Common myeloid progenitor, CD34-positive (primary cell): ENCODE measurements around the gene SLC35A3.
"Not testable (repeated sequence)": the region's sequence is repeated elsewhere in the genome, so short reads cannot be mapped to it uniquely, and the experiment has no call there.

Experiments used
- CTCF ChIA-PET: fragments of 350-600 bp; sonication (Branson Sonifier 250); formaldehyde crosslinking; loops from one replicate; lab custom pipeline; 2021; ENCODE audit warnings: antibody characterized with exemption; lab: Charles Lee
- POLR2A ChIA-PET: fragments of 350-600 bp; sonication (Branson Sonifier 250); formaldehyde crosslinking; loops from one replicate; lab custom pipeline; 2021; ENCODE audit warnings: antibody characterized with exemption; lab: Charles Lee
- DNase-seq, 3 donors: peaks; one replicate each; pipeline versions ENCODE4 v3.0.0 to v3.0.0-alpha.2; 2013
- H3K27ac ChIP-seq, 2 experiments: 1 replicate in 1 of 2; 2 replicates in 1 of 2; pipeline ENCODE4 v1.7.0; 2013; ENCODE audit warnings: inconsistent platforms in 2 of 2, low read length in 2 of 2, mild to moderate bottlenecking in 2 of 2, low read depth in 1 of 2, moderate library complexity in 1 of 2; ENCODE audit not compliant: severe bottlenecking in 2 of 2, insufficient read depth in 1 of 2, poor library complexity in 1 of 2
- H3K27me3 ChIP-seq, 5 experiments: replicated peaks in 2 of 5; 1 replicate in 3 of 5; 2 replicates in 2 of 5; pipeline versions ENCODE4 v1.6.1 to v1.7.0; 2013; ENCODE audit warnings: low read length in 4 of 5, mild to moderate bottlenecking in 2 of 5, moderate library complexity in 2 of 5, inconsistent platforms in 1 of 5; ENCODE audit not compliant: insufficient read depth in 5 of 5, control insufficient read depth in 4 of 5
- H3K36me3 ChIP-seq, 4 experiments: 1 replicate in 2 of 4; 2 replicates in 2 of 4; pipeline versions ENCODE4 v1.6.1 to v1.7.0; 2013; ENCODE audit warnings: low read length in 3 of 4, control low read depth in 1 of 4, mild to moderate bottlenecking in 1 of 4; ENCODE audit not compliant: control insufficient read depth in 4 of 4, insufficient read depth in 4 of 4
- H3K4me1 ChIP-seq, 4 experiments: 1 replicate in 3 of 4; 2 replicates in 1 of 4; pipeline versions ENCODE4 v1.6.1 to v1.7.1; 2013; ENCODE audit warnings: low read length in 3 of 4, mild to moderate bottlenecking in 3 of 4, control low read depth in 1 of 4, inconsistent platforms in 1 of 4, moderate library complexity in 1 of 4; ENCODE audit not compliant: control insufficient read depth in 4 of 4, insufficient read depth in 4 of 4; ENCODE audit errors: control extremely low read depth in 1 of 4
- H3K4me3 ChIP-seq, 7 experiments: 1 replicate in 4 of 7; 2 replicates in 3 of 7; pipeline versions ENCODE4 v1.5.1 to v1.7.0; 2013; ENCODE audit warnings: mild to moderate bottlenecking in 7 of 7, low read length in 6 of 7, moderate library complexity in 6 of 7, inconsistent platforms in 2 of 7, low read depth in 2 of 7, control low read depth in 1 of 7; ENCODE audit not compliant: insufficient read depth in 4 of 7, control insufficient read depth in 1 of 7; ENCODE audit errors: extremely low read depth in 1 of 7
- H3K9me3 ChIP-seq, 5 experiments: 1 replicate in 4 of 5; 2 replicates in 1 of 5; pipeline versions ENCODE4 v1.6.1 to v1.7.1; 2013; ENCODE audit warnings: low read length in 4 of 5, mild to moderate bottlenecking in 2 of 5, inconsistent platforms in 1 of 5, low read depth in 1 of 5, moderate library complexity in 1 of 5; ENCODE audit not compliant: control insufficient read depth in 4 of 5, insufficient read depth in 2 of 5; ENCODE audit errors: control extremely low read depth in 1 of 5
- WGBS: methylation state at CpG from one replicate; pipeline ENCODE4 v1.1.5; 2013; ENCODE audit not compliant: insufficient coverage; 5-methylcytosine and 5-hydroxymethylcytosine counted together

SLC35A3 gene

GRCh38 chr1:99970713-99971255 is 988 bp downstream of the SLC35A3 start:
- no peaks in the 10 kb centered on the region for H3K27me3 ChIP-seq

GRCh38 chr1:99972066-99972465 is 2.3 kb downstream of the SLC35A3 start:
- H3K9me3 ChIP-seq, DNase-seq, POLR2A ChIA-PET, H3K4me3 ChIP-seq, H3K27ac ChIP-seq, H3K27me3 ChIP-seq: not testable (repeated sequence)
- CTCF ChIA-PET: interaction anchor here (0.6 to 1.5 kb wide), 2 partner anchors 9 to 85 kb away, joined by 4 to 5 read pairs; no protein-coding TSS in a partner anchor
- H3K4me1 ChIP-seq: peaks cover 9 to 20% (median 14%) of the 10 kb centered on the region in 4 experiments
- H3K36me3 ChIP-seq: peaks cover 6 to 13% (median 9%) of the 10 kb centered on the region in 4 experiments
- WGBS: 100% methylated on average over 2 of the region's 7 CpGs

More at GRCh38 chr1:99970713-99971255, 988 bp downstream of the SLC35A3 start:
- peak in 1 of 3 donors; percentile 7 for DNase-seq
- Histone ChIP-seq H3K27ac (peak overlapping the region in 1 of 2 experiments; percentile 84), H3K4me1 (peaks cover 9 to 20% (median 14%) of the 10 kb centered on the region in 4 experiments), H3K9me3 (no peaks in the 10 kb centered on the region), H3K4me3 (peak overlapping the region in 6 of 7 experiments; percentile 76 to 95 (median 91)), H3K36me3 (peaks cover 3 to 6% (median 4%) of the 10 kb centered on the region in 4 experiments)
- ChIA-PET POLR2A (no interaction called here), CTCF (interaction anchor here (0.9 to 1.5 kb wide), 4 partner anchors 10 to 110 kb away, joined by 3 to 5 read pairs (median 3); no protein-coding TSS in a partner anchor)
- WGBS: 92% methylated on average over 1 of the region's 7 CpGs

GRCh38 chr1:99975529-99975928 is 5.7 kb downstream of the SLC35A3 start:
- no peaks in the 10 kb centered on the region for H3K9me3 ChIP-seq
- POLR2A ChIA-PET: no interaction called here
- CTCF ChIA-PET: interaction anchor here (1.4 kb wide), 1 partner anchor 11 kb away, joined by 4 read pairs; no protein-coding TSS in a partner anchor

GRCh38 chr1:99977326-99977725 is 7.5 kb downstream of the SLC35A3 start:
- DNase-seq, H3K4me1 ChIP-seq, CTCF ChIA-PET, H3K27ac ChIP-seq, POLR2A ChIA-PET, H3K9me3 ChIP-seq, H3K27me3 ChIP-seq, H3K4me3 ChIP-seq: not testable (repeated sequence)
- WGBS: 96% methylated on average over 5 of the region's 12 CpGs
- H3K36me3 ChIP-seq: peaks cover 6 to 13% (median 9%) of the 10 kb centered on the region in 4 experiments

More at GRCh38 chr1:99975529-99975928, 5.7 kb downstream of the SLC35A3 start:
- H3K4me3 ChIP-seq: no peak overlapping the region
- no peak overlapping the region for H3K27ac ChIP-seq
- peaks cover 6 to 13% (median 9%) of the 10 kb centered on the region in 4 experiments for H3K36me3 ChIP-seq
- WGBS: 93% methylated on average over 3 of the region's 3 CpGs
- H3K27me3 ChIP-seq: no peaks in the 10 kb centered on the region
- H3K4me1 ChIP-seq: peaks cover 5 to 6% (median 6%) of the 10 kb centered on the region in 4 experiments
- DNase-seq: no peak

- Histone ChIP-seq H3K4me1 (no peaks in the 10 kb centered on the region), H3K27me3 (no peaks in the 10 kb centered on the region), H3K4me3 (no peak overlapping the region), H3K36me3 (peaks cover 6 to 13% (median 9%) of the 10 kb centered on the region in 4 experiments), H3K27ac (no peak overlapping the region), H3K9me3 (no peaks in the 10 kb centered on the region)
- ChIA-PET CTCF (no interaction called here), POLR2A (no interaction called here)
- DNase-seq: no peak
- no CpG with 5 or more reads among the region's 2 CpGs for WGBS
Measured at GRCh38 chr1:99978218-99978617, 8.4 kb downstream of the SLC35A3 start.

- no peaks in the 10 kb centered on the region for H3K27me3 ChIP-seq
- H3K36me3 ChIP-seq: peaks cover 6 to 13% (median 9%) of the 10 kb centered on the region in 4 experiments
- H3K27ac ChIP-seq: no peak overlapping the region
- H3K4me3 ChIP-seq: no peak overlapping the region
- POLR2A ChIA-PET: no interaction called here
- CTCF ChIA-PET: interaction anchor here (0.7 kb wide), 1 partner anchor 71 kb away, joined by 3 read pairs; no protein-coding TSS in a partner anchor
- H3K9me3 ChIP-seq: peaks cover 0 to under 1% (median 0%) of the 10 kb centered on the region in 5 experiments
- no peak for DNase-seq
- no peaks in the 10 kb centered on the region for H3K4me1 ChIP-seq
Measured at GRCh38 chr1:99979091-99979490, 9.3 kb downstream of the SLC35A3 start.

- POLR2A ChIA-PET: no interaction called here
- CTCF ChIA-PET: interaction anchor here (1.4 to 1.6 kb wide), 2 partner anchors 9 to 16 kb away, joined by 3 to 5 read pairs; no protein-coding TSS in a partner anchor
- no peaks in the 10 kb centered on the region for H3K4me1 ChIP-seq
- peaks cover 0 to 4% (median 0%) of the 10 kb centered on the region in 5 experiments for H3K9me3 ChIP-seq
- DNase-seq: no peak
- H3K27ac ChIP-seq: no peak overlapping the region
- H3K4me3 ChIP-seq: no peak overlapping the region
- peaks cover under 1 to 10% (median 5%) of the 10 kb centered on the region in 4 experiments for H3K36me3 ChIP-seq
- no peaks in the 10 kb centered on the region for H3K27me3 ChIP-seq
Measured at GRCh38 chr1:99980928-99981327, 11.1 kb downstream of the SLC35A3 start.
